Right lobe of liver (tissue), 6 donors: ENCODE measurements around the gene LGALS3BP. TPM values are rescaled to one million over a fixed set of nuclear protein-coding genes. Genes with fewer than 3 reads are reported as not detected.

Experiments used
- ATAC-seq, 4 donors: fragments of 200-7000 bp; cut with Tn5 transposase; one replicate each; pipeline ENCODE4 v1.9.1; 2020; ENCODE audit warnings: mild to moderate bottlenecking in 4 of 4, moderate library complexity in 4 of 4
- DNase-seq, 3 donors: peaks; one replicate each; pipeline ENCODE4 v3.0.0-alpha.2; 2020
- H3K27ac ChIP-seq, 3 donors: fragments of 200-600 bp; one replicate each; pipeline ENCODE4 v1.8.0; 2022
- H3K27me3 ChIP-seq, 2 donors: fragments of 200-600 bp; one replicate each; pipeline ENCODE4 v1.8.0; 2022
- H3K36me3 ChIP-seq, 4 donors: fragments of 200-600 bp; sonication (generic) in 1 of 4; one replicate each; pipeline versions ENCODE4 v1.5.1 to v1.8.0; 2017 to 2022; ENCODE audit warnings: control low read depth in 1 of 4
- H3K4me1 ChIP-seq, 4 donors: fragments of 200-600 bp; sonication (generic) in 1 of 4; one replicate each; pipeline versions ENCODE4 v1.5.1 to v1.8.0; 2017 to 2022; ENCODE audit warnings: control low read depth in 1 of 4
- H3K4me3 ChIP-seq, 3 donors: fragments of 200-600 bp; one replicate each; pipeline ENCODE4 v1.8.0; 2022
- H3K9me3 ChIP-seq, 4 donors: fragments of 200-600 bp; sonication (generic) in 1 of 4; one replicate each; pipeline versions ENCODE4 v1.5.1 to v1.8.0; 2017 to 2022; ENCODE audit warnings: control low read depth in 1 of 4
- POLR2A ChIP-seq: fragments of 450-650 bp; IDR thresholded peaks from one replicate; pipeline ENCODE4 v1.6.1; 2017; ENCODE audit warnings: antibody characterized with exemption, mild to moderate bottlenecking
- WGBS: methylation state at CpG from one replicate; pipeline ENCODE4 v1.1.6; 2018; ENCODE audit warnings: low coverage, low lambda C conversion rate; ENCODE audit not compliant: insufficient coverage; ENCODE audit errors: missing lambda C conversion rate; 5-methylcytosine and 5-hydroxymethylcytosine counted together
- intact Hi-C, 2 donors: fragments of 100-400 bp; cut with DNase I; formaldehyde crosslinking; loops; one replicate each; pipeline versions ENCODE4 v1.11.2 to v1.14.1; 2022
- total RNA-seq, 6 experiments: library from RNA; depleted of rRNA in 2 of 6; stranded (reverse); fragments of >200 nt in 2 of 6; fragmentation: NEBNext Ultra II Directional in 3 of 6; extraction: Animal tissue kit (Norgen Biotek cat#: 25700) in 3 of 6; gene quantifications; one replicate each; pipeline versions ENCODE4 v1.1.0 to v1.2.4, GENCODE V29; 2016 to 2023
- TF ChIP-seq, protein P1 (sequence below), 4 donors: fragments of 200-600 bp in 3 of 4; fragments of 450-650 bp in 1 of 4; IDR thresholded peaks; one replicate each; pipeline versions ENCODE4 v1.5.1 to v1.8.0; 2016 to 2022; ENCODE audit warnings: antibody characterized with exemption in 4 of 4, mild to moderate bottlenecking in 2 of 4
- donor health status: DM: no; HTN: yes; CAD: no.
- donor health status: DM: no; HTN: no; CAD: no.
- donor health status: DM: no; HTN: no; CAD: no.
- donor health status: DM: no; HTN: yes; CAD: no.
- donor health status: DM: no; HTN: yes; CAD: no.

LGALS3BP gene
- total RNA-seq, 6 experiments from 2014 or later, result 82.8 to 257 (median 121) TPM

DNA sequence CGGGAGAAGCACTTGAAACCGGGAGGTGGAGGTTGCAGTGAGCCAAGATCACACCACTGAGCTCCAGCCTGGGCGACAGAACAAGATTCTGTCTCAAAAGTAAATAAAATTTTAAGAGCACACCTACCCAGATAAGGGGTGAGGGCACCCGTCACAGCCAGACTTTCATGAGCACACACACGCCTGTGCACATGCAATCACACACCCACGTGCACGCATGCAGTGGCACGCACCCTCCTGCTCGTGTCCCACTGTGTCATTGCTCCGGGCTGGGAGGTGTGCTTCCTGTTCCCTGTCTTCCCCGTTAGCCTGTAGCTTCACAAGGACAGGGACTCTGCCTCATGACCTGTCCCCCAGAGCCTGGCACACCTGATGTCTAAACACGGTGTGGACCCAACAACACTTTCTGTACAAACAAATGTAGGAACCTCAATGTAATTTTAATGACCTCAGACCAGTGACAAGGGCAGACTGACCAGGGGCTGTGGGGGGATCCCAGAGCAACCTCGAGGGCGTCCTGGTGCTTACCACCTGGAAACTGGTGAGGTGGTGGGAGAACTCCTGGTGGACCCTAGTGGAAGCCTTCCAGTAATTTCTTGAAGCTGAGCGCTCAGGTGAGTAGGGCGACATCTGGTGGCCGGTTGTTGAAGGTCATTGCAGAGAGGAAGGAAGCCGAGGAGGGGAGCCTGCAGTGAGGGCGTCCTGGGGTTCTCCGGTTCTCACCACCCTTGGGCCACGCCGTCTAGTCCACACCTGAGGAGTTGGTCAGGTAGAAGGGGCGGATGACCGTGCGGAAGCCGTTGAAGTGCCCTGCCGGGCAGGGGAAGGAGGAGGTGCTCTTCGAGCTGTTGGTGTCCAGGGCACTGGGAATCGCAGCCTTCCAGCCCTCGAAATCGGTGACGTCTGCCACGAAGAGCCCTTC is 8.6 kb downstream of the LGALS3BP start:
- intact Hi-C loops, result loop anchor here (5.0 kb wide), 1 partner anchor 104 kb away; no protein-coding TSS in a partner anchor
- no peaks in the 10 kb centered on the region for H3K9me3 ChIP-seq
- 31% methylated on average over 13 of the region's 33 CpGs for WGBS
- peaks cover 0 to 16% (median 5%) of the 10 kb centered on the region in 4 donors for H3K4me1 ChIP-seq
- peak; percentile 76 to 79 (median 78) for DNase-seq
- no peaks in the 10 kb centered on the region for H3K27me3 ChIP-seq
- H3K27ac ChIP-seq, result no peak overlapping the region
- no peak for TF ChIP-seq POLR2A
- TF ChIP-seq, protein P1, sequence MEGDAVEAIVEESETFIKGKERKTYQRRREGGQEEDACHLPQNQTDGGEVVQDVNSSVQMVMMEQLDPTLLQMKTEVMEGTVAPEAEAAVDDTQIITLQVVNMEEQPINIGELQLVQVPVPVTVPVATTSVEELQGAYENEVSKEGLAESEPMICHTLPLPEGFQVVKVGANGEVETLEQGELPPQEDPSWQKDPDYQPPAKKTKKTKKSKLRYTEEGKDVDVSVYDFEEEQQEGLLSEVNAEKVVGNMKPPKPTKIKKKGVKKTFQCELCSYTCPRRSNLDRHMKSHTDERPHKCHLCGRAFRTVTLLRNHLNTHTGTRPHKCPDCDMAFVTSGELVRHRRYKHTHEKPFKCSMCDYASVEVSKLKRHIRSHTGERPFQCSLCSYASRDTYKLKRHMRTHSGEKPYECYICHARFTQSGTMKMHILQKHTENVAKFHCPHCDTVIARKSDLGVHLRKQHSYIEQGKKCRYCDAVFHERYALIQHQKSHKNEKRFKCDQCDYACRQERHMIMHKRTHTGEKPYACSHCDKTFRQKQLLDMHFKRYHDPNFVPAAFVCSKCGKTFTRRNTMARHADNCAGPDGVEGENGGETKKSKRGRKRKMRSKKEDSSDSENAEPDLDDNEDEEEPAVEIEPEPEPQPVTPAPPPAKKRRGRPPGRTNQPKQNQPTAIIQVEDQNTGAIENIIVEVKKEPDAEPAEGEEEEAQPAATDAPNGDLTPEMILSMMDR (IDR thresholded peaks at IDR 0.05), result peak; percentile 83 to 88 (median 85)
- peak; percentile 56 to 73 (median 70) for ATAC-seq
- no peak overlapping the region for H3K4me3 ChIP-seq
- no peaks in the 10 kb centered on the region for H3K36me3 ChIP-seq

GRCh38 chr17:78969865-78970264 is 9.9 kb downstream of the LGALS3BP start:
- WGBS, result no CpG with 5 or more reads among the region's 9 CpGs
- Histone ChIP-seq H3K27me3 (no peaks in the 10 kb centered on the region), H3K27ac (no peak overlapping the region), H3K9me3 (no peaks in the 10 kb centered on the region), H3K4me1 (peaks cover 0 to 5% (median 0%) of the 10 kb centered on the region in 4 donors), H3K36me3 (no peaks in the 10 kb centered on the region), H3K4me3 (no peak overlapping the region)
- no peak for TF ChIP-seq POLR2A
- TF ChIP-seq, protein P1 (IDR thresholded peaks at IDR 0.05), result no peak
- intact Hi-C loops, result loop anchor here (5.0 kb wide), 1 partner anchor 103 kb away; no protein-coding TSS in a partner anchor
- no peak for ATAC-seq
- no peak for DNase-seq

GRCh38 chr17:78967782-78968362 is 11.9 kb downstream of the LGALS3BP start:
- WGBS, result 90% methylated on average over 5 of the region's 21 CpGs
- intact Hi-C loops, result no loop called here
- no peak for ATAC-seq
- Histone ChIP-seq H3K9me3 (no peaks in the 10 kb centered on the region), H3K36me3 (no peaks in the 10 kb centered on the region), H3K27me3 (no peaks in the 10 kb centered on the region), H3K27ac (no peak overlapping the region), H3K4me1 (peaks cover 0 to 5% (median 0%) of the 10 kb centered on the region in 4 donors), H3K4me3 (no peak overlapping the region)
- DNase-seq, result no peak
- no peak for TF ChIP-seq POLR2A
- TF ChIP-seq, protein P1 (IDR thresholded peaks at IDR 0.05), result no peak

- intact Hi-C loops, result no loop called here
- H3K36me3 ChIP-seq, result no peaks in the 10 kb centered on the region
- WGBS, result 77% methylated on average over 7 of the region's 23 CpGs
Measured at GRCh38 chr17:78966910-78967600, 12.7 kb downstream of the LGALS3BP start.

More at GRCh38 chr17:78966910-78967600, 12.7 kb downstream of the LGALS3BP start:
- TF ChIP-seq POLR2A, result no peak
- TF ChIP-seq, protein P1 (IDR thresholded peaks at IDR 0.05), result no peak
- Histone ChIP-seq H3K4me3 (no peak overlapping the region), H3K9me3 (no peaks in the 10 kb centered on the region), H3K27ac (no peak overlapping the region), H3K4me1 (peaks cover 0 to 10% (median 0%) of the 10 kb centered on the region in 4 donors), H3K27me3 (no peaks in the 10 kb centered on the region)
- DNase-seq, result no peak
- ATAC-seq, result no peak
